Mucosa of gallbladder (tissue), 1 donor: ENCODE data around the gene SLC6A12. TPM values are rescaled to one million over a fixed set of nuclear protein-coding genes. Genes with fewer than 3 reads are reported as not detected.
A peak's percentile ranks its signal among the peaks of the same experiment; 100 is the strongest.
"Not testable (repeated sequence)": the region's sequence is repeated elsewhere in the genome, so short reads cannot be mapped to it uniquely, and the experiment has no call there.

Source experiments
- DNase-seq: peaks from one replicate; pipeline ENCODE4 v3.0.0-alpha.2; 2020; ENCODE audit warnings: low spot score
- total RNA-seq: library from RNA; stranded (reverse); gene quantifications from one replicate; pipeline ENCODE4 v1.2.1, GENCODE V29; 2021
- donor health status: DM: no; HTN: no; CAD: no.

The SLC6A12 gene
- 1.2 TPM for total RNA-seq

DNA sequence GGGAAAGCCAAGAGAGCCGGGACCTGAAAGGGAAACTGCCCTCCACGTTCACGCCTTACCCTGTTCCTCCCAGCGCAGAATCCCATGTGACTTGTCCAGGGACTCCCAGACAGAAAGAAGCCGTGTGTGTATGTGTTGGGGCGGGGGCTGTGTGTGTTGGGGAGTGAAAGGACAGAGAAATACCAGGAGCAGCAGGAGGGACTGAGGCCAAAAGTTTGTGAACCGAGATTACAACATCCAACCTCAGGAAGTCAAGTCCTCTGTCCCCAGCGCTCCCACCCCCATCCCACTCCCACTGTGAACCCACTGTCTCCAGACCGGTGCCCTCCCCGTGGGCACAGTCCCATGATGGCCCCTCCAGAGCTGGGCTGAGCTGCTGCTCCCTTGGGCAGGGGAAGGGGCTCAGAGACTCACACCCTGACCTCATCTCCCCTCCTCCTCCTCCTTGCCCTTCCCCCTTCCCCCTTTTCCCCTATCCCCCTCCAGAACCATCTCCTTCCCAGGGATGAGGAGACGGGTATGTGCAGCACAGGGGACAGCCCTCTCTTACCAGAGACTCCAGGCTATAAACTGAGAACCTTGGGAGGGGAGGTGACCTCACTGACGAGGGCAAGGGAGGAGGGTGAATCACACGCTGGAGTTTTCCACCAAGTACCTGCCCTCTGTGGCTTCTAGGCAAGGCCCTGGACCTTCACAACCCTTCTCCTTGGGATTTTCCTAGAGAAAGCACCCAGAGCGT, at the start of gene SLC6A12:
Gene SLC6A12 (minus strand): TSS at position 155 of the 739 bp plus-strand sequence. CDS start 4,171 bp downstream, outside the sequence.
- DNase-seq, result no peak

GRCh38 chr12:263574-263973, 49.6 kb upstream of the SLC6A12 start:
- DNase-seq, result no peak

DNA sequence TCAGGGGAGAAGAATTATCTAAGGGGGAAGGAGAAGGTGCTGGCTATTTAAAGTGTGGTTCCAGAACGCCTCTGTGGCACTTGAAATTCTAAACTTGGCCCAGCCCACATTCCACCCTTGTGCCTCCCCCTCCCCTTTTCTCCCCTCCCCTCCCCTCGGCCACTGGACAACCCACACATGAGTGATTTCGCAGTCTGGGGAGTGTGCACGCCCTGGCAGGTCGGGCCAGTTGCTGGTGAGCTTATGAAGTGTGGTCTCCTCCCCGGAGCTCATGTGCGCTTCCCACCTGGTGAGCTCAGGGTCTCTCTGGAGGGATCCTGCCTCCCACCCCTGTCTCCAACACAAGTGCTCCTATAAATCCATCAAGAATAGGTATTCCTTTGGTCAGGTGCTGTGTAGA, 48.9 kb upstream of the SLC6A12 start, which contains the start of gene SLC6A13:
Gene SLC6A13 (minus strand): TSS at position 20 of the 400 bp plus-strand sequence. CDS start 2,784 bp downstream, outside the sequence.
- no peak for DNase-seq

DNA sequence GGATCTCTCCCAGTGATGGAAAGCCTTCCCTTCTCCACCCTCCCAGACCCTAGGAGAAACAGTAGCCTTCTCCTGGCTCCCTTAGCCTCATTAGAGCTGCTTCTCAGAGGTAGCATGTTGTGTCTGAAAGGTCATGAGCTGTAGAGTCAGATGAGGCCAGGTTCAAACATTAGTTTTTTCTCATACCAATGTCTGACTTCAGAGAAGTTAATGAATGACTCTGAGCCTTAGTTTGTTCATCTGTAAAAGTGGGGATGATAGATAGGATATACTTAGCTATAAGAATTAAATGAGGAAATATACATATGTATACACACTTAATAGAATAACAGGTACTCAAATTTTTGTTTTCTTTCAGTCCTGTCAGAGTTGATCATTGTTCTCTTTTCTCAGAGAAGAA, 48.2 kb upstream of the SLC6A12 start:
- DNase-seq, result no peak

DNA sequence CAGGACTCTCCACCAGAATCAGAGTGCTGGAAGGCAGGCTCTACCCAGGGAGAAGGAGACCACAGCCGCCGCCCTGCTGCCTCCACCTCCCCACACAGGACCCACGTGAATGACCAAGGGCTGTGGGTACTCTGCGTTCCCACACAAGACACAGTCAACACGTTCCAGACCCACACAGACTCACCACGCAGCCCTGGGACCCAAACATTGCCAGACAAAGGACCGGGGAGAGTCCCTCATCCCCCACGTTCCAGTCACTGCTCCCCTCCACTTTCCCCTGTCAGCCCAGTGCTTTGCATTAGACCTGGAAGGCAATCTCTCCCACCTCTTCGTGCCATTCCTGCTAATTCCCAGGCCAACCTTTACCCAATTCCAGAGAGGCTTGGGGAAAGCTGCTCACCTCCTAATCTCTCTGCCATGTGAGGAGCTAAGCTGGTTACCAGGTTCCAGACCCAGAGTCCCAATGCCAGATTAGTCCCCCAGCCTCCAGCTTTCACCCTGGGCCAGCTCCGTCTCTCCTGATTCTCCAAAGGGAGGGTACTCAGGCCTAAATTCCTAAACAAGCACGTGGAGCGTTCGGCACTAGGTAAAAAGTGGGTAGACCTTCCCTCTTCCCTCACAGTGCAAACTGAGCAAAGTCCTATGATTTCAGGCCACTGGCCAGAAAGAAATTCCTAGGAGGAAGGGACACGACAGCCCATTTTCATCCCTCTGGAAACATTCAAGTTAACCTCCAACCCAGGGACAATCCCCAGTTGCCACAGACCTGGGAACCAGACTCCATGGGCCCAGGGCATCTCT, 43.8 kb upstream of the SLC6A12 start:
- no peak for DNase-seq

GRCh38 chr12:256958-257357, 43.0 kb upstream of the SLC6A12 start:
- DNase-seq, result no peak

- DNase-seq, result no peak
Observed at GRCh38 chr12:256225-256624, 42.3 kb upstream of the SLC6A12 start.

GRCh38 chr12:254912-255311, 41.0 kb upstream of the SLC6A12 start:
- no peak for DNase-seq

- no peak for DNase-seq
Observed at GRCh38 chr12:254039-254438, 40.1 kb upstream of the SLC6A12 start.

DNA sequence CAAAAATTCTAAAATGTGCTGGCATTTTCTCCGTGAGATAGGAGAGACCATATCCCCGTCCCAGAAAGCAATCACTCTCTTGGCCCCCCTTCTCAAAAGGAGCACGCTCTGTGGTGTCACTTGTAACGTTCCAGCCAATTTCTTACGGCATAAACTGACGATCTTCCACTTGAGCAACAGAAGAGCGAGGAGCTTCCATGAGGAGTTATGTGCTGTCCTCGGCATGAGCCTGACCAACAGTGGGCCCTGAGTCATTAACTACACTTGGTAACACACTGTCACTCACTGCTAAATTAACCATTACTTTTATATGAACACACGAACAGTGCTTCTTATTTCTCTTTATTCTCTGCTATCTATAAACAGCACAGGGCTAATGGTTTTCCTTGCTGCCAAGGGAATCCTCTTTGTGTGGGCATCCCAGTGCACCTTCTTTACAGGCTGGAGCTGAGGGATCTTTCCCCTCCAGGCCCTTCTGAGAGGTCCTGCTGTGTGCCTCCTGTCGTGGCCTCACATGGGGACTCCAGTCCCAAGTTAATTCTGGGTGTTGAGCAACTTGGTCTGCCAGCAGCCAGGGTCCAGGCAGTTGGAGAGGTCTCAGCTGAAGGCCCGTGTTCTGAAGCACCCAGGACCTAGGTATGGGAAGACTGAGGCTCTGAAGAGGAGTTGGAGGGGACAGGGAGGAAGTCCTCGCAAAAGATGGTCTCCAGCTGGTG, 39.3 kb upstream of the SLC6A12 start:
- no peak for DNase-seq

- DNase-seq, result no peak
Observed at GRCh38 chr12:252636-253035, 38.7 kb upstream of the SLC6A12 start.

GRCh38 chr12:247271-247670, 33.3 kb upstream of the SLC6A12 start:
- DNase-seq, result no peak

DNA sequence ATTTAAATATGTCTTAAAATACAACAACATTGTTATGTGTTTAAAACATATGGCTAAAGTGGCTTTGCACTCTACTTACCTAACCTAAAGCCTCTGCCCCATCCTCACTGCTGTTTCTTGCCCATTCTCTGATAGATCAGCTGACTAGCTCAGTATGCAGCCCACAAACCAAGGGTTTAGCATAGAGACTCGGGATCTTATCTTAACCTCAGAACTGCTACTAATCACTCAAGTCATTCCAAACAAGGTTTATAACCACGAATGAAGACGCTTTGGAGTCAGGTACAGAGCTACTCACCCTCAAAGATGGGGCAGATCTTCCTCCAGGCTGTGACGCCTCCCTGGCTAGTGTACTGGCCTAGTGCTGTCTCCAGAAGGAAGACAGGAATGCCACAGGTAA, 29.4 kb upstream of the SLC6A12 start:
- no peak for DNase-seq

- DNase-seq, result no peak
Observed at GRCh38 chr12:242496-242895, 28.5 kb upstream of the SLC6A12 start.

- DNase-seq, result no peak
Observed at GRCh38 chr12:241266-241665, 27.3 kb upstream of the SLC6A12 start.

- no peak for DNase-seq
Observed at GRCh38 chr12:240566-240965, 26.6 kb upstream of the SLC6A12 start.

GRCh38 chr12:238736-239398, 24.9 kb upstream of the SLC6A12 start:
- DNase-seq, result no peak

- no peak for DNase-seq
Observed at GRCh38 chr12:238116-238515, 24.2 kb upstream of the SLC6A12 start.

GRCh38 chr12:237026-237815, 23.3 kb upstream of the SLC6A12 start:
- DNase-seq, result peak; percentile 67

- no peak for DNase-seq
Observed at GRCh38 chr12:236445-236844, 22.5 kb upstream of the SLC6A12 start.

GRCh38 chr12:235967-236366, 22.0 kb upstream of the SLC6A12 start:
- not testable (repeated sequence) for DNase-seq
